Measurements from ENCODE around the gene UNC119. TPM values are rescaled to one million over a fixed set of nuclear protein-coding genes. Genes with fewer than 3 reads are reported as not detected.

UNC119 gene
- total and polyA plus RNA-seq, 2 of the 13 experiments (the other 11 are each of a cell fraction or from before 2014, with no cell fraction given) = 10.4 to 63.1 TPM

- TF ChIP-seq FOSL2 (CRISPR knock-in tag; IDR thresholded peaks at IDR 0.05) = no peak
- peak; percentile 82 for TF ChIP-seq DRAP1 (CRISPR knock-in tag; IDR thresholded peaks at IDR 0.05)
- TF ChIP-seq REPIN1 (CRISPR knock-in tag; IDR thresholded peaks at IDR 0.05; ENCODE audit: borderline replicate concordance, low read depth) = 0 out of 2 replicates have a peak, but pooled peaks have one; percentile 41
- peak; percentile 28 for TF ChIP-seq MED1 (CRISPR knock-in tag; IDR thresholded peaks at IDR 0.05)
- TF ChIP-seq ZBTB40 (IDR thresholded peaks at IDR 0.05) = no peak
- TF ChIP-seq ZBTB40 (CRISPR knock-in tag; IDR thresholded peaks at IDR 0.05) = no peak
- TF ChIP-seq PRDM10 (CRISPR knock-in tag; IDR thresholded peaks at IDR 0.05; ENCODE audit: low read depth) = peak; percentile 82
- peak; percentile 17; the same call in 1 of the 2 replicates for TF ChIP-seq ZNF232 (CRISPR knock-in tag; IDR thresholded peaks at IDR 0.05; ENCODE audit: borderline replicate concordance)
- 0 out of 2 replicates have a peak, but pooled peaks have one; percentile 12 for TF ChIP-seq TSC22D2 (CRISPR knock-in tag; IDR thresholded peaks at IDR 0.05; ENCODE audit: borderline replicate concordance)
- TF ChIP-seq ATRX (CRISPR knock-in tag; IDR thresholded peaks at IDR 0.05; ENCODE audit: borderline replicate concordance) = no peak
- TF ChIP-seq TARDBP (CRISPR knock-in tag; IDR thresholded peaks at IDR 0.05) = peak; percentile 35; the same call in 1 of the 2 replicates
- peak; percentile 52; the same call in 1 of the 2 replicates for TF ChIP-seq KDM2A (CRISPR knock-in tag; IDR thresholded peaks at IDR 0.05; ENCODE audit: borderline replicate concordance, low read depth)
- 0 out of 2 replicates have a peak, but pooled peaks have one; percentile 92 for TF ChIP-seq FOXO4 (CRISPR knock-in tag; conservative IDR thresholded peaks at IDR 0.05)
These were observed 19.1 kb upstream of the UNC119 start, which contains the start of gene PIGS (continued) for GRCh38 chr17:28571361-28572122.
